GM12875 (cell line): Measurements from ENCODE around the gene ZBTB7C.

Source experiments
- H3K4me3 ChIP-seq: one replicate; pipeline ENCODE4 v1.5.1; 2011; ENCODE audit warnings: low read depth, low read length, control low read depth
- CTCF ChIP-seq: IDR thresholded peaks from 2 replicates; pipeline ENCODE4 v1.5.1; 2011; ENCODE audit warnings: low read depth, mild to moderate bottlenecking, control low read depth, inconsistent platforms, low read length, moderate library complexity, borderline replicate concordance; ENCODE audit not compliant: insufficient read depth

The ZBTB7C gene

GRCh38 chr18:48124857-48125626, 284.1 kb downstream of the ZBTB7C start:
- TF ChIP-seq CTCF = no peak
- H3K4me3 ChIP-seq = no peak overlapping the region

GRCh38 chr18:48123941-48124340, 285.2 kb downstream of the ZBTB7C start:
- no peak for TF ChIP-seq CTCF
- H3K4me3 ChIP-seq = no peak overlapping the region

- TF ChIP-seq CTCF = no peak
- no peak overlapping the region for H3K4me3 ChIP-seq
Measured at GRCh38 chr18:48123324-48123723, 285.9 kb downstream of the ZBTB7C start.

GRCh38 chr18:48122816-48123215, 286.4 kb downstream of the ZBTB7C start:
- no peak overlapping the region for H3K4me3 ChIP-seq
- TF ChIP-seq CTCF = no peak

- H3K4me3 ChIP-seq = no peak overlapping the region
- no peak for TF ChIP-seq CTCF
Measured at GRCh38 chr18:48122376-48122775, 286.8 kb downstream of the ZBTB7C start.

- TF ChIP-seq CTCF = no peak
Measured at GRCh38 chr18:48121752-48122151, 287.4 kb downstream of the ZBTB7C start.

GRCh38 chr18:48119204-48119603, 290.0 kb downstream of the ZBTB7C start:
- TF ChIP-seq CTCF = no peak
- H3K4me3 ChIP-seq = no peak overlapping the region

More at GRCh38 chr18:48121752-48122151, 287.4 kb downstream of the ZBTB7C start:
- H3K4me3 ChIP-seq = no peak overlapping the region
